HepG2 (cell line): ENCODE data around the gene NCS1. TPM values are rescaled to one million over a fixed set of nuclear protein-coding genes. Genes with fewer than 3 reads are reported as not detected.

Experiments used
- ATAC-seq: fragments of 200-7000 bp; cut with Tn5 transposase; 3 replicates; pipeline ENCODE4 v1.9.1; 2020; ENCODE audit warnings: mild to moderate bottlenecking, moderate library complexity
- BruUV-seq: library from RNA; stranded (reverse); fragments of 400-500 nt; replicated peaks from 2 replicates; lab custom pipeline; 2021; lab: Mats Ljungman, UMichigan
- CTCF ChIA-PET: fragments of 300-600 bp; formaldehyde crosslinking; extraction: SDS; loops from one replicate; lab custom pipeline; 2021; ENCODE audit warnings: low total read pairs, inconsistent platforms, low intra/inter-chr PET ratio; lab: Yijun Ruan, JAX
- POLR2A ChIA-PET: fragments of 350-600 bp; sonication (Branson Sonifier 250); formaldehyde crosslinking; loops from one replicate; lab custom pipeline; 2020; ENCODE audit warnings: antibody characterized with exemption, inconsistent platforms; lab: Yijun Ruan, JAX
- DNase-seq: peaks from one replicate; pipeline ENCODE4 v3.0.0-alpha.2; 2015; ENCODE audit warnings: low spot score
- FAIRE-seq: peaks from 3 replicates; lab custom pipeline; 2011; peaks lifted over from hg19 to GRCh38; lab: Jason Lieb, UNC
- H2AFZ ChIP-seq: one replicate; pipeline ENCODE4 v1.6.1; 2011; ENCODE audit warnings: low read length, inconsistent platforms
- H3K27ac ChIP-seq: fragments of 300-600 bp; 3 replicates; pipeline ENCODE4 v1.8.0; 2011; ENCODE audit warnings: mixed run types, mild to moderate bottlenecking, mixed read lengths, low read length, inconsistent platforms; ENCODE audit not compliant: insufficient read depth; ENCODE audit errors: extremely low read length
- H3K27me3 ChIP-seq, 2 experiments: fragments of 200-600 bp in 1 of 2; 2 replicates in 1 of 2; 3 replicates in 1 of 2; pipeline versions ENCODE4 v1.6.0 to v1.8.0; 2011; ENCODE audit warnings: low read length in 2 of 2, mild to moderate bottlenecking in 2 of 2, moderate library complexity in 2 of 2, inconsistent platforms in 1 of 2; ENCODE audit not compliant: insufficient read depth in 2 of 2, control insufficient read depth in 1 of 2
- H3K36me3 ChIP-seq, 2 experiments: fragments of 200-600 bp in 1 of 2; replicated peaks in 1 of 2; 2 replicates in 1 of 2; 3 replicates in 1 of 2; pipeline versions ENCODE4 v1.5.1 to v1.8.0; 2011; ENCODE audit warnings: low read length in 2 of 2, inconsistent platforms in 1 of 2; ENCODE audit not compliant: insufficient read depth in 2 of 2, control insufficient read depth in 1 of 2
- H3K4me1 ChIP-seq: 2 replicates; pipeline ENCODE4 v1.5.1; 2012; ENCODE audit warnings: low read length, inconsistent platforms; ENCODE audit not compliant: insufficient read depth
- H3K4me2 ChIP-seq: 2 replicates; pipeline ENCODE4 v1.6.0; 2011; ENCODE audit warnings: low read depth, low read length, inconsistent platforms
- H3K4me3 ChIP-seq, 3 experiments: fragments of 200-600 bp in 1 of 3; sonication (generic), shearing (Covaris generic) in 1 of 3; replicated peaks in 1 of 3; 2 replicates each; pipeline ENCODE4 v1.5.1; 2011 to 2016; ENCODE audit warnings: low read length in 3 of 3, inconsistent platforms in 2 of 3, low read depth in 2 of 3, mild to moderate bottlenecking in 2 of 3, control low read depth in 1 of 3, mixed read lengths in 1 of 3; ENCODE audit not compliant: insufficient read depth in 1 of 3
- H3K79me2 ChIP-seq: one replicate; pipeline ENCODE4 v1.6.1; 2011; ENCODE audit warnings: low read length, inconsistent platforms; ENCODE audit not compliant: insufficient read depth
- H3K9ac ChIP-seq: 2 replicates; pipeline ENCODE4 v1.6.0; 2011; ENCODE audit warnings: mild to moderate bottlenecking, low read depth, low read length, inconsistent platforms; ENCODE audit not compliant: insufficient read depth
- H3K9me3 ChIP-seq: 2 replicates; pipeline ENCODE4 v1.5.1; 2012; ENCODE audit warnings: mild to moderate bottlenecking, low read length
- H4K20me1 ChIP-seq: 2 replicates; pipeline ENCODE4 v1.6.0; 2011; ENCODE audit warnings: inconsistent platforms, mild to moderate bottlenecking, low read length, moderate library complexity; ENCODE audit not compliant: insufficient read depth
- DNMT3B ChIP-seq: conservative IDR thresholded peaks from 2 replicates; pipeline ENCODE4 v1.6.1; 2016; ENCODE audit warnings: missing biosample characterization, control low read depth
- MAF1 ChIP-seq: sonication (generic); formaldehyde crosslinking; IDR thresholded peaks from 2 replicates; pipeline ENCODE4 v1.5.0; 2020; ENCODE audit warnings: missing genetic modification reagents, borderline replicate concordance
- NFE2L2 ChIP-seq: fragments of 150-350 bp; IDR thresholded peaks from 2 replicates; pipeline ENCODE4 v1.6.1; 2014; ENCODE audit warnings: low read length
- NFRKB ChIP-seq: fragments of 450-650 bp; IDR thresholded peaks from 2 replicates; pipeline ENCODE4 v1.6.1; 2017
- SNAPC2 ChIP-seq: sonication (generic); formaldehyde crosslinking; IDR thresholded peaks from 2 replicates; pipeline ENCODE4 v1.8.1; 2022; ENCODE audit warnings: mild to moderate bottlenecking, missing genetic modification reagents
- SP4 ChIP-seq: sonication (generic); formaldehyde crosslinking; IDR thresholded peaks from 2 replicates; pipeline ENCODE4 v1.8.1; 2023; ENCODE audit warnings: mild to moderate bottlenecking, missing genetic modification reagents
- YY1 ChIP-seq: IDR thresholded peaks from 2 replicates; pipeline ENCODE4 v1.6.1; 2011; ENCODE audit warnings: low read length, low read depth, moderate library complexity, mild to moderate bottlenecking; ENCODE audit not compliant: insufficient read depth, insufficient replicate concordance
- ZBTB42 ChIP-seq: sonication (generic); formaldehyde crosslinking; IDR thresholded peaks from 2 replicates; pipeline ENCODE4 v1.5.0; 2020; ENCODE audit warnings: mild to moderate bottlenecking, missing genetic modification reagents
- ZNF326 ChIP-seq: sonication (generic); formaldehyde crosslinking; IDR thresholded peaks from 2 replicates; pipeline ENCODE4 v1.4.0; 2020; ENCODE audit warnings: missing genetic modification reagents, borderline replicate concordance
- ZNF543 ChIP-seq: sonication (generic); formaldehyde crosslinking; IDR thresholded peaks from 2 replicates; pipeline ENCODE4 v1.4.0; 2020; ENCODE audit warnings: mild to moderate bottlenecking, missing genetic modification reagents
- ZNF607 ChIP-seq: sonication (generic); formaldehyde crosslinking; IDR thresholded peaks from 2 replicates; pipeline ENCODE4 v1.5.1; 2020; ENCODE audit warnings: missing genetic modification reagents, mild to moderate bottlenecking, borderline replicate concordance
- WGBS: methylation state at CpG from one replicate; pipeline ENCODE4 v1.1.6; 2017; ENCODE audit warnings: low lambda C conversion rate; 5-methylcytosine and 5-hydroxymethylcytosine counted together
- in situ Hi-C: cut with HindIII; loops from 2 replicates; pipeline ENCODE4 v1.10.0; 2017; ENCODE audit warnings: low pct_unique_long_range_greater_than_20kb; ENCODE audit not compliant: extremely low pct_ligation_motif_present
- intact Hi-C: fragments of 100-400 bp; cut with micrococcal nuclease; formaldehyde crosslinking; loops from one replicate; pipeline ENCODE4 v1.10.0; 2022; ENCODE audit not compliant: unreplicated experiment
- polyA plus RNA-seq, 8 experiments: library from polyadenylated mRNA; depleted of rRNA in 3 of 8; stranded (reverse) in 7 of 8; unstranded in 1 of 8; fragments of >200 nt; fragmentation: Illumina TruSeq in 4 of 8; extraction: Trizol in 4 of 8; gene quantifications; 2 replicates each; pipeline versions ENCODE4 v1.2.1 to v1.2.3, GENCODE V29; 2011 to 2016; ENCODE audit warnings: low read depth in 4 of 8, missing spikeins in 1 of 8, mixed read lengths in 1 of 8; ENCODE audit not compliant: insufficient read depth in 1 of 8
- total RNA-seq, 5 experiments: library from RNA; depleted of rRNA; stranded (reverse); fragments of >200 nt; fragmentation: Illumina TruSeq; extraction: Trizol; gene quantifications; 2 replicates each; pipeline ENCODE4 v1.2.3, GENCODE V29; 2016; ENCODE audit warnings: low read depth in 1 of 5
- TF ChIP-seq, protein P1 (sequence below): sonication (generic); formaldehyde crosslinking; IDR thresholded peaks from 2 replicates; pipeline ENCODE4 v1.4.0; 2020; ENCODE audit warnings: missing genetic modification reagents, borderline replicate concordance
- TF ChIP-seq, protein P2 (sequence below): sonication (generic); formaldehyde crosslinking; IDR thresholded peaks from 2 replicates; pipeline ENCODE4 v1.5.0; 2020; ENCODE audit warnings: missing genetic modification reagents
- TF ChIP-seq, protein P3 (sequence below): sonication (generic); formaldehyde crosslinking; IDR thresholded peaks from 2 replicates; pipeline ENCODE4 v1.4.0; 2020; ENCODE audit warnings: missing genetic modification reagents
- TF ChIP-seq, protein P4 (sequence below): sonication (generic); formaldehyde crosslinking; IDR thresholded peaks from 2 replicates; pipeline ENCODE4 v1.4.0; 2020; ENCODE audit warnings: missing genetic modification reagents
- TF ChIP-seq, protein P5 (sequence below): sonication (generic); formaldehyde crosslinking; IDR thresholded peaks from 2 replicates; pipeline ENCODE4 v1.4.0; 2020; ENCODE audit warnings: missing genetic modification reagents, borderline replicate concordance
- TF ChIP-seq, protein P6 (sequence below): IDR thresholded peaks from 2 replicates; pipeline ENCODE4 v1.6.1; 2016

The NCS1 gene
- total and polyA plus RNA-seq, 2 of the 13 experiments (the other 11 are each of a cell fraction or from before 2014, with no cell fraction given): 4.7 to 6.1 TPM

DNA sequence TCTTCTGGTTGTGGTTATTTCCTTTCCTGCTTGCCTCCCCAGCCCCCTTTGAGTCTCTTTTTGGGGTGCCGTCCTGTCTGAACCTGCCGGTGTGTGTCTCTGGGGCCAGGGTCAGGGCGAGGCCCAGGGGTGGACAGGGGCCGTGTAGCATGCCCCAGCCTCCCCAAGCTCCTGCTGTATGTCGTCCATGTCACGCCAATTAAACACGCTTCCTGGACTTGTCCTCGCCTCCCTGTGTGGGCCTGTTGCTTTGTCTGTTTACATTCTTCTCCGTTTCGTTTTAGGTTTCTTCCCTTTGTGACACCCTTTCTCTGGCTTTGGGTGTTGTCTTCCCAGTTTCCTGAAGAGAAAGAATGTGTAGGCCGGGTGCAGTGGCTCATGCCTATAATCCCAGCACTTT, 64.9 kb downstream of the NCS1 start:
- no peak for DNase-seq
- WGBS: 67% methylated on average over 8 of the region's 11 CpGs
- no peak overlapping the region for H3K9ac ChIP-seq
- BruUV-seq: no TSS peak
- intact Hi-C loops: no loop called here
- H3K9me3 ChIP-seq: no peaks in the 10 kb centered on the region
- FAIRE-seq: no peak
- no peak overlapping the region for H3K27ac ChIP-seq
- ATAC-seq: no peak
- no peak overlapping the region for H2AFZ ChIP-seq
- ChIA-PET POLR2A (no interaction called here), CTCF (interaction anchor here (0.6 to 2.9 kb wide), 2 partner anchors 130 to 349 kb away, joined by 3 to 30 read pairs; no protein-coding TSS in a partner anchor)
- in situ Hi-C loops: loop anchor here (5.0 kb wide), 1 partner anchor 125 kb away; no protein-coding TSS in a partner anchor
- H3K36me3 ChIP-seq: no peaks in the 10 kb centered on the region
- no peaks in the 10 kb centered on the region for H3K27me3 ChIP-seq
- peaks cover 37% of the 10 kb centered on the region for H3K4me1 ChIP-seq
- no peak overlapping the region for H3K4me3 ChIP-seq
- no peak overlapping the region for H3K4me2 ChIP-seq
- no peaks in the 10 kb centered on the region for H3K79me2 ChIP-seq
- H4K20me1 ChIP-seq: no peaks in the 10 kb centered on the region
- no peak for TF ChIP-seq ZBTB42
- TF ChIP-seq YY1: no peak
- TF ChIP-seq, protein P1, sequence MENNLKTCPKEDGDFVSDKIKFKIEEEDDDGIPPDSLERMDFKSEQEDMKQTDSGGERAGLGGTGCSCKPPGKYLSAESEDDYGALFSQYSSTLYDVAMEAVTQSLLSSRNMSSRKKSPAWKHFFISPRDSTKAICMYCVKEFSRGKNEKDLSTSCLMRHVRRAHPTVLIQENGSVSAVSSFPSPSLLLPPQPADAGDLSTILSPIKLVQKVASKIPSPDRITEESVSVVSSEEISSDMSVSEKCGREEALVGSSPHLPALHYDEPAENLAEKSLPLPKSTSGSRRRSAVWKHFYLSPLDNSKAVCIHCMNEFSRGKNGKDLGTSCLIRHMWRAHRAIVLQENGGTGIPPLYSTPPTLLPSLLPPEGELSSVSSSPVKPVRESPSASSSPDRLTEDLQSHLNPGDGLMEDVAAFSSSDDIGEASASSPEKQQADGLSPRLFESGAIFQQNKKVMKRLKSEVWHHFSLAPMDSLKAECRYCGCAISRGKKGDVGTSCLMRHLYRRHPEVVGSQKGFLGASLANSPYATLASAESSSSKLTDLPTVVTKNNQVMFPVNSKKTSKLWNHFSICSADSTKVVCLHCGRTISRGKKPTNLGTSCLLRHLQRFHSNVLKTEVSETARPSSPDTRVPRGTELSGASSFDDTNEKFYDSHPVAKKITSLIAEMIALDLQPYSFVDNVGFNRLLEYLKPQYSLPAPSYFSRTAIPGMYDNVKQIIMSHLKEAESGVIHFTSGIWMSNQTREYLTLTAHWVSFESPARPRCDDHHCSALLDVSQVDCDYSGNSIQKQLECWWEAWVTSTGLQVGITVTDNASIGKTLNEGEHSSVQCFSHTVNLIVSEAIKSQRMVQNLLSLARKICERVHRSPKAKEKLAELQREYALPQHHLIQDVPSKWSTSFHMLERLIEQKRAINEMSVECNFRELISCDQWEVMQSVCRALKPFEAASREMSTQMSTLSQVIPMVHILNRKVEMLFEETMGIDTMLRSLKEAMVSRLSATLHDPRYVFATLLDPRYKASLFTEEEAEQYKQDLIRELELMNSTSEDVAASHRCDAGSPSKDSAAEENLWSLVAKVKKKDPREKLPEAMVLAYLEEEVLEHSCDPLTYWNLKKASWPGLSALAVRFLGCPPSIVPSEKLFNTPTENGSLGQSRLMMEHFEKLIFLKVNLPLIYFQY (CRISPR knock-in tag): no peak
- TF ChIP-seq NFE2L2: no peak
- TF ChIP-seq, protein P2, sequence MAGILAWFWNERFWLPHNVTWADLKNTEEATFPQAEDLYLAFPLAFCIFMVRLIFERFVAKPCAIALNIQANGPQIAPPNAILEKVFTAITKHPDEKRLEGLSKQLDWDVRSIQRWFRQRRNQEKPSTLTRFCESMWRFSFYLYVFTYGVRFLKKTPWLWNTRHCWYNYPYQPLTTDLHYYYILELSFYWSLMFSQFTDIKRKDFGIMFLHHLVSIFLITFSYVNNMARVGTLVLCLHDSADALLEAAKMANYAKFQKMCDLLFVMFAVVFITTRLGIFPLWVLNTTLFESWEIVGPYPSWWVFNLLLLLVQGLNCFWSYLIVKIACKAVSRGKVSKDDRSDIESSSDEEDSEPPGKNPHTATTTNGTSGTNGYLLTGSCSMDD (CRISPR knock-in tag): no peak
- no peak for TF ChIP-seq ZNF607 (CRISPR knock-in tag)
- TF ChIP-seq, protein P3, sequence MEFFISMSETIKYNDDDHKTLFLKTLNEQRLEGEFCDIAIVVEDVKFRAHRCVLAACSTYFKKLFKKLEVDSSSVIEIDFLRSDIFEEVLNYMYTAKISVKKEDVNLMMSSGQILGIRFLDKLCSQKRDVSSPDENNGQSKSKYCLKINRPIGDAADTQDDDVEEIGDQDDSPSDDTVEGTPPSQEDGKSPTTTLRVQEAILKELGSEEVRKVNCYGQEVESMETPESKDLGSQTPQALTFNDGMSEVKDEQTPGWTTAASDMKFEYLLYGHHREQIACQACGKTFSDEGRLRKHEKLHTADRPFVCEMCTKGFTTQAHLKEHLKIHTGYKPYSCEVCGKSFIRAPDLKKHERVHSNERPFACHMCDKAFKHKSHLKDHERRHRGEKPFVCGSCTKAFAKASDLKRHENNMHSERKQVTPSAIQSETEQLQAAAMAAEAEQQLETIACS (CRISPR knock-in tag): no peak
- TF ChIP-seq SP4 (CRISPR knock-in tag): no peak
- TF ChIP-seq ZNF326 (CRISPR knock-in tag): no peak
- TF ChIP-seq SNAPC2 (CRISPR knock-in tag): no peak
- no peak for TF ChIP-seq MAF1
- TF ChIP-seq, protein P4, sequence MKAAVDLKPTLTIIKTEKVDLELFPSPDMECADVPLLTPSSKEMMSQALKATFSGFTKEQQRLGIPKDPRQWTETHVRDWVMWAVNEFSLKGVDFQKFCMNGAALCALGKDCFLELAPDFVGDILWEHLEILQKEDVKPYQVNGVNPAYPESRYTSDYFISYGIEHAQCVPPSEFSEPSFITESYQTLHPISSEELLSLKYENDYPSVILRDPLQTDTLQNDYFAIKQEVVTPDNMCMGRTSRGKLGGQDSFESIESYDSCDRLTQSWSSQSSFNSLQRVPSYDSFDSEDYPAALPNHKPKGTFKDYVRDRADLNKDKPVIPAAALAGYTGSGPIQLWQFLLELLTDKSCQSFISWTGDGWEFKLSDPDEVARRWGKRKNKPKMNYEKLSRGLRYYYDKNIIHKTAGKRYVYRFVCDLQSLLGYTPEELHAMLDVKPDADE (CRISPR knock-in tag): no peak
- TF ChIP-seq DNMT3B: no peak
- no peak for TF ChIP-seq ZNF543
- no peak for TF ChIP-seq NFRKB
- TF ChIP-seq, protein P5, sequence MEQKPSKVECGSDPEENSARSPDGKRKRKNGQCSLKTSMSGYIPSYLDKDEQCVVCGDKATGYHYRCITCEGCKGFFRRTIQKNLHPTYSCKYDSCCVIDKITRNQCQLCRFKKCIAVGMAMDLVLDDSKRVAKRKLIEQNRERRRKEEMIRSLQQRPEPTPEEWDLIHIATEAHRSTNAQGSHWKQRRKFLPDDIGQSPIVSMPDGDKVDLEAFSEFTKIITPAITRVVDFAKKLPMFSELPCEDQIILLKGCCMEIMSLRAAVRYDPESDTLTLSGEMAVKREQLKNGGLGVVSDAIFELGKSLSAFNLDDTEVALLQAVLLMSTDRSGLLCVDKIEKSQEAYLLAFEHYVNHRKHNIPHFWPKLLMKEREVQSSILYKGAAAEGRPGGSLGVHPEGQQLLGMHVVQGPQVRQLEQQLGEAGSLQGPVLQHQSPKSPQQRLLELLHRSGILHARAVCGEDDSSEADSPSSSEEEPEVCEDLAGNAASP: no peak
- TF ChIP-seq, protein P6, sequence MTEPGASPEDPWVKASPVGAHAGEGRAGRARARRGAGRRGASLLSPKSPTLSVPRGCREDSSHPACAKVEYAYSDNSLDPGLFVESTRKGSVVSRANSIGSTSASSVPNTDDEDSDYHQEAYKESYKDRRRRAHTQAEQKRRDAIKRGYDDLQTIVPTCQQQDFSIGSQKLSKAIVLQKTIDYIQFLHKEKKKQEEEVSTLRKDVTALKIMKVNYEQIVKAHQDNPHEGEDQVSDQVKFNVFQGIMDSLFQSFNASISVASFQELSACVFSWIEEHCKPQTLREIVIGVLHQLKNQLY: no peak
